ENCODE results near the gene ASXL3.

GRCh38 chr18:33541316-33541715, 36.7 kb upstream of the ASXL3 start:
- TF ChIP-seq EP300 (IDR thresholded peaks at IDR 0.05; ENCODE audit: low read length) (no peak), DMBX1 (CRISPR knock-in tag; IDR thresholded peaks at IDR 0.05; ENCODE audit: borderline replicate concordance) (no peak), USF2 (CRISPR knock-in tag; IDR thresholded peaks at IDR 0.05) (no peak), GABPA (tag; conservative IDR thresholded peaks at IDR 0.05; ENCODE audit: low read depth) (no peak)

Measured in K562 (cell line).